Spleen (tissue), 7 donors: ENCODE data around the gene DACH1.

Source experiments
- CTCF ChIP-seq, 11 experiments: fragments of 200-600 bp in 7 of 11; fragments of 450-650 bp in 4 of 11; sonication (generic) in 4 of 11; IDR thresholded peaks in 8 of 11; conservative IDR thresholded peaks in 3 of 11; 1 replicate in 7 of 11; 2 replicates in 4 of 11; pipeline versions ENCODE4 v1.4.0 to v1.8.0; 2016 to 2021; ENCODE audit warnings: antibody characterized with exemption in 11 of 11, inconsistent platforms in 4 of 11, mild to moderate bottlenecking in 1 of 11
- POLR2A ChIP-seq, 3 donors: fragments of 450-650 bp; IDR thresholded peaks; one replicate each; pipeline ENCODE4 v1.5.1; 2017; ENCODE audit warnings: antibody characterized with exemption in 3 of 3, mild to moderate bottlenecking in 1 of 3
- donor health status: DM: no; HTN: no; CAD: no; lungs with moderate emphysema.
- donor health status: DM: no; HTN: no; CAD: no.
- donor health status: DM: no; HTN: no; CAD: no.

DNA sequence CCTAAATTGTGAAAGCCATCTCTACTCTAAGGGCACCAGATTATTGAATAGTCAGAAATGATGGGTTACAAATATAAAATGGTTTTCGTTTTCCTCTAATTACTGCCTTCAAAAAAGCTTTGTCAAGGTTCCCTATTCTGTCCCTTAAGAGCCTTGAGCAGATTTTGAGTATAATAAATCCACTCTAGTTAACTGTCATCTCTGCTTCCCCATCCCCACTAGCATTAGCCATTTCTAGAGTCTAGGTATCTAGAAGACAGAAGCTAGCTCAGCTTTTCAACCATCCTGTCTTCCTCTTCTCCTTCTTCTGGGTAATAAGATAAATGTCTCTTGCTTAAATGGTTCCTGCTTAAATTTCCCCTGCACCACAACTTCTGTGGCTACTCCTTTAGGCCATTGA, 290.4 kb downstream of the DACH1 start:
- TF ChIP-seq POLR2A (IDR thresholded peaks at IDR 0.05) (no peak), CTCF (IDR thresholded peaks at IDR 0.05 in 8 of 11, conservative IDR thresholded peaks at IDR 0.05 in 3 of 11) (no peak)
